H1 (cell line): Measurements from ENCODE around the gene DAPK1. TPM values are rescaled to one million over a fixed set of nuclear protein-coding genes. Genes with fewer than 3 reads are reported as not detected.

ENCODE experiments used
- CTCF ChIA-PET: fragments of 300-600 bp; sonication (Branson Sonifier 250); formaldehyde crosslinking; loops from one replicate; lab custom pipeline; 2021; ENCODE audit not compliant: partially characterized antibody; lab: Charles Lee
- POLR2A ChIA-PET: fragments of 300-600 bp; sonication (Branson Sonifier 250); formaldehyde crosslinking; loops from one replicate; lab custom pipeline; 2021; ENCODE audit warnings: inconsistent platforms; ENCODE audit not compliant: partially characterized antibody; lab: Charles Lee
- DNase-seq, 2 experiments: peaks; one replicate each; pipeline versions ENCODE4 v3.0.0 to v3.0.0-alpha.2; 2010 to 2022; ENCODE audit warnings: low spot score in 2 of 2, low read depth in 1 of 2, mixed read lengths in 1 of 2
- FAIRE-seq: peaks from 2 replicates; lab custom pipeline; 2011; peaks lifted over from hg19 to GRCh38; lab: Jason Lieb, UNC
- H2AFZ ChIP-seq: 2 replicates; pipeline ENCODE4 v1.8.1; 2012; ENCODE audit warnings: low read length, inconsistent platforms
- H2AK5ac ChIP-seq: 2 replicates; pipeline ENCODE4 v1.6.1; 2013; ENCODE audit warnings: low read depth, low read length
- H2BK120ac ChIP-seq: replicated peaks from 2 replicates; pipeline ENCODE3; 2013; ENCODE audit warnings: low read depth, low read length, inconsistent platforms
- H2BK12ac ChIP-seq: 2 replicates; pipeline ENCODE4 v1.6.1; 2013; ENCODE audit warnings: low read depth, low read length
- H2BK15ac ChIP-seq: 2 replicates; pipeline ENCODE4 v1.6.1; 2013; ENCODE audit warnings: low read length
- H2BK20ac ChIP-seq: 2 replicates; pipeline ENCODE4 v1.6.1; 2013; ENCODE audit warnings: low read length
- H2BK5ac ChIP-seq: 2 replicates; pipeline ENCODE4 v1.6.1; 2013; ENCODE audit warnings: low read depth, low read length
- H3K14ac ChIP-seq: 2 replicates; pipeline ENCODE4 v1.6.1; 2013; ENCODE audit warnings: inconsistent platforms; ENCODE audit not compliant: insufficient read length
- H3K18ac ChIP-seq: 2 replicates; pipeline ENCODE4 v1.6.1; 2013; ENCODE audit warnings: low read length; ENCODE audit errors: extremely low read depth
- H3K23ac ChIP-seq: 2 replicates; pipeline ENCODE4 v1.6.1; 2013; ENCODE audit warnings: inconsistent platforms; ENCODE audit not compliant: insufficient read length
- H3K23me2 ChIP-seq: 2 replicates; pipeline ENCODE4 v1.6.1; 2013; ENCODE audit warnings: low read depth, low read length
- H3K27ac ChIP-seq: 2 replicates; pipeline ENCODE4 v1.6.1; 2011; ENCODE audit warnings: low read depth, low read length, inconsistent platforms
- H3K27me3 ChIP-seq, 4 experiments: replicated peaks in 1 of 4; 1 replicate in 1 of 4; 2 replicates in 3 of 4; pipeline versions ENCODE4 v1.6.1 to v1.8.1; 2011 to 2013; ENCODE audit warnings: low read length in 3 of 4, mild to moderate bottlenecking in 3 of 4, inconsistent platforms in 2 of 4, mixed read lengths in 2 of 4, moderate library complexity in 1 of 4; ENCODE audit not compliant: control insufficient read depth in 3 of 4, insufficient read depth in 3 of 4; ENCODE audit errors: extremely low read depth in 1 of 4
- H3K36me3 ChIP-seq, 4 experiments: 2 replicates each; pipeline versions ENCODE4 v1.6.1 to v1.8.1; 2011 to 2013; ENCODE audit warnings: mild to moderate bottlenecking in 4 of 4, low read length in 3 of 4, moderate library complexity in 2 of 4, control low read depth in 1 of 4, inconsistent platforms in 1 of 4; ENCODE audit not compliant: insufficient read depth in 4 of 4, control insufficient read depth in 2 of 4
- H3K4ac ChIP-seq: replicated peaks from 2 replicates; pipeline ENCODE3; 2013; ENCODE audit warnings: low read length, low read depth, mixed read lengths, inconsistent platforms; ENCODE audit not compliant: insufficient read length
- H3K4me1 ChIP-seq, 4 experiments: replicated peaks in 1 of 4; 1 replicate in 1 of 4; 2 replicates in 3 of 4; pipeline versions ENCODE4 v1.6.1 to v1.8.1; 2011 to 2013; ENCODE audit warnings: low read length in 3 of 4, inconsistent platforms in 2 of 4, mixed read lengths in 1 of 4; ENCODE audit not compliant: insufficient read depth in 4 of 4, control insufficient read depth in 3 of 4
- H3K4me2 ChIP-seq, 2 experiments: 2 replicates each; pipeline versions ENCODE4 v1.6.1 to v1.8.1; 2011 to 2013; ENCODE audit warnings: low read depth in 2 of 2, low read length in 2 of 2, control low read depth in 1 of 2, inconsistent platforms in 1 of 2, mild to moderate bottlenecking in 1 of 2; ENCODE audit not compliant: insufficient read depth in 1 of 2
- H3K4me3 ChIP-seq, 4 experiments: fragments of 200-600, 300-600 bp in 1 of 4; sonication (generic), shearing (Covaris generic), sonication (Bioruptor Twin) in 1 of 4; 2 replicates each; pipeline versions ENCODE4 v1.5.1 to v1.8.1; 2011 to 2016; ENCODE audit warnings: low read length in 4 of 4, low read depth in 3 of 4, control low read depth in 2 of 4, inconsistent platforms in 2 of 4, mild to moderate bottlenecking in 2 of 4, mixed read lengths in 1 of 4, moderate library complexity in 1 of 4; ENCODE audit not compliant: insufficient read depth in 2 of 4; ENCODE audit errors: extremely low read depth in 1 of 4
- H3K56ac ChIP-seq: replicated peaks from 2 replicates; pipeline ENCODE3; 2013; ENCODE audit warnings: low read depth, mild to moderate bottlenecking, mixed read lengths, low read length, inconsistent platforms; ENCODE audit not compliant: insufficient read length
- H3K79me1 ChIP-seq: 2 replicates; pipeline ENCODE4 v1.6.1; 2013; ENCODE audit warnings: low read depth, low read length, control low read depth
- H3K79me2 ChIP-seq, 2 experiments: 2 replicates each; pipeline versions ENCODE4 v1.6.1 to v1.8.1; 2012 to 2013; ENCODE audit warnings: low read length in 2 of 2, mild to moderate bottlenecking in 2 of 2, inconsistent platforms in 1 of 2; ENCODE audit not compliant: insufficient read depth in 2 of 2, control insufficient read depth in 1 of 2
- H3K9ac ChIP-seq, 4 experiments: replicated peaks in 1 of 4; 1 replicate in 1 of 4; 2 replicates in 3 of 4; pipeline versions ENCODE4 v1.6.1 to v1.8.1; 2011 to 2013; ENCODE audit warnings: low read depth in 3 of 4, low read length in 3 of 4, control low read depth in 2 of 4, mild to moderate bottlenecking in 2 of 4, moderate library complexity in 2 of 4, inconsistent platforms in 1 of 4; ENCODE audit errors: extremely low read depth in 1 of 4
- H3K9me3 ChIP-seq, 2 experiments: 2 replicates each; pipeline versions ENCODE4 v1.6.1 to v1.8.1; 2012 to 2013; ENCODE audit warnings: mild to moderate bottlenecking in 2 of 2, moderate library complexity in 2 of 2, control low read depth in 1 of 2, inconsistent platforms in 1 of 2, low read depth in 1 of 2, low read length in 1 of 2, mixed read lengths in 1 of 2; ENCODE audit not compliant: insufficient read depth in 2 of 2
- H4K20me1 ChIP-seq, 2 experiments: replicated peaks in 1 of 2; 2 replicates each; pipeline versions ENCODE3 to v1.8.1; 2011 to 2013; ENCODE audit warnings: inconsistent platforms in 2 of 2, low read length in 2 of 2, mild to moderate bottlenecking in 1 of 2; ENCODE audit not compliant: insufficient read depth in 2 of 2, control insufficient read depth in 1 of 2
- H4K5ac ChIP-seq: 2 replicates; pipeline ENCODE4 v1.6.1; 2013; ENCODE audit warnings: low read length, low read depth, mixed read lengths, inconsistent platforms; ENCODE audit not compliant: insufficient read length
- H4K8ac ChIP-seq: 2 replicates; pipeline ENCODE4 v1.8.0; 2013; ENCODE audit warnings: mild to moderate bottlenecking, moderate library complexity, low read length, inconsistent platforms; ENCODE audit not compliant: insufficient read depth; ENCODE audit errors: extremely low read depth
- H4K91ac ChIP-seq: replicated peaks from 2 replicates; pipeline ENCODE3; 2013; ENCODE audit warnings: low read length, mixed read lengths, inconsistent platforms; ENCODE audit not compliant: insufficient read length
- ASH2L ChIP-seq: fragments of 200-600, 300-600 bp; sonication (generic); IDR thresholded peaks from one replicate; pipeline ENCODE4 v1.7.1; 2017; ENCODE audit warnings: low read length
- ATF3 ChIP-seq: IDR thresholded peaks from 2 replicates; pipeline ENCODE4 v1.6.1; 2011; ENCODE audit warnings: low read depth, mild to moderate bottlenecking, low read length; ENCODE audit not compliant: insufficient read depth
- CHD1 ChIP-seq: IDR thresholded peaks from 2 replicates; pipeline ENCODE4 v1.6.1; 2012; ENCODE audit warnings: low read depth, low read length, improper control_type of control experiment
- EZH2 ChIP-seq: fragments of 200-600 bp; sonication (generic); IDR thresholded peaks from 2 replicates; pipeline ENCODE4 v1.7.1; 2012; ENCODE audit warnings: low read depth, mild to moderate bottlenecking, moderate library complexity, low read length, inconsistent platforms; ENCODE audit not compliant: severe bottlenecking
- KDM4A ChIP-seq: IDR thresholded peaks from one replicate; pipeline ENCODE4 v1.7.1; 2012; ENCODE audit warnings: low read depth, mild to moderate bottlenecking, moderate library complexity, low read length, inconsistent platforms; ENCODE audit not compliant: severe bottlenecking
- POLR2AphosphoS5 ChIP-seq: IDR thresholded peaks from 2 replicates; pipeline ENCODE4 v1.6.1; 2011; ENCODE audit warnings: low read depth, low read length
- RAD21 ChIP-seq, 2 experiments: IDR thresholded peaks in 1 of 2; conservative IDR thresholded peaks in 1 of 2; 2 replicates each; pipeline ENCODE4 v1.6.1; 2011; ENCODE audit warnings: low read depth in 2 of 2, low read length in 2 of 2, improper control_type of control experiment in 1 of 2, inconsistent platforms in 1 of 2, mild to moderate bottlenecking in 1 of 2, moderate library complexity in 1 of 2
- RNF2 ChIP-seq: fragments of 200-900, 300-1000 bp; sonication (generic); IDR thresholded peaks from 2 replicates; pipeline ENCODE4 v1.7.1; 2016; ENCODE audit warnings: borderline replicate concordance, low read depth, mild to moderate bottlenecking, antibody characterized with exemption, low read length; ENCODE audit not compliant: poor library complexity, severe bottlenecking; ENCODE audit errors: missing control alignments
- TBP ChIP-seq: IDR thresholded peaks from 2 replicates; pipeline ENCODE4 v1.6.1; 2011; ENCODE audit warnings: low read depth, low read length, improper control_type of control experiment
- WGBS, 2 experiments: shearing (Covaris generic) in 1 of 2; methylation state at CpG; one replicate each; pipeline versions ENCODE4 v1.1.6 to v1.1.7; 2013 to 2015; ENCODE audit warnings: low lambda C conversion rate in 2 of 2, mixed read lengths in 2 of 2, inconsistent platforms in 1 of 2, low coverage in 1 of 2, missing lambda C conversion rate in 1 of 2; ENCODE audit not compliant: insufficient replicate concordance in 2 of 2, insufficient coverage in 1 of 2, insufficient read length in 1 of 2; ENCODE audit errors: extremely low coverage in 1 of 2, missing lambda C conversion rate in 1 of 2; 5-methylcytosine and 5-hydroxymethylcytosine counted together
- polyA plus RNA-seq, 7 experiments: library from polyadenylated mRNA; depleted of rRNA in 3 of 7; stranded (reverse) in 5 of 7; unstranded in 2 of 7; fragments of >200 nt in 5 of 7; fragments of 200-250 nt in 2 of 7; gene quantifications; 1 replicate in 5 of 7; 2 replicates in 1 of 7; 4 replicates in 1 of 7; pipeline versions ENCODE4 v1.2.1 to v1.2.3, GENCODE V29; 2011 to 2013; ENCODE audit warnings: missing spikeins in 2 of 7, mixed read lengths in 2 of 7
- total RNA-seq: library from RNA; stranded (reverse); fragmentation: NEBNext Ultra II Directional; extraction: Animal tissue kit (Norgen Biotek cat#: 25700); gene quantifications from 2 replicates; pipeline ENCODE4 v1.2.1, GENCODE V29; 2021
- TF ChIP-seq, protein P1 (sequence below): IDR thresholded peaks from 2 replicates; pipeline ENCODE4 v1.6.1; 2012; ENCODE audit warnings: inconsistent platforms

DAPK1 gene
- total and polyA plus RNA-seq, 2 of the 8 experiments (the other 6 are each of a cell fraction or from before 2014, with no cell fraction given): 62.4 to 131 TPM

DNA sequence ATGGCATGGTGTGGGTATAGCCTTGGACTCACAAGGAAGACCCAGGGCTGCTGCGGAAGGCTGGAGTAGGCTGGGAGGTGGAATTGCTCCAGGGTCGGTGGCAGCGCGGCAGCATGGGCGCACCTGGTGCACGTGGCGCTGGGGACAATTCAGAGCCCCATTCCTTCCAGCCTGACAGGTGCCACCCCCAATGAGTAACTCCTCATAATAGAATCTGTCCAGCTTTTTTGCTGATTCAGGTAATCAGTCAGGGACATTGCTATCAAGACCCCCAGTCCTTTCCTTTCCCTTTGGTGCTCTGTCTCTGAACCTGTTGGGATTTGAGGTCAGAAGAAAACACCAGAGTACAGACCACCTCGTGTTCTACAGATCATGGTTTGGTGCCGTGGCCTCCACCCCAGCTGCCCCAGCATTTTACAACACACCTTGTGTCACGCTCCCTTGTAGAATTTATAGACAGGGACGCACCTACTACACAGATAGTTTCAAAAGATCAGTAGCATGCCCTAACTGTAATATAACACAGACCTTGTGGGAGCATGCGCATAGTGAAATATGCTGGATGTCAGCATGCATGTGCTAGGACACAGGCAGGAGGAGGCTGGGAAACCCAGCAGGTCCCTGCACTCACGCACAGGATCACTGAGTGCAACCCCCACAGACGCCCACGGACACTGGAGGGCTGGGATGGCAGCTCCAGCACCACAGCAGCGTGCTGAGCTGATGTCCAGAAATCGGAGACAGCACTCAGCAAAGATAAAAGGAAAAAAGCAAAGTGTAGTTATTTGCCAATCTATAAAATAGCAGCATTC is 180.3 kb downstream of the DAPK1 start:
- H2BK5ac ChIP-seq: no peak overlapping the region
- WGBS, 2 experiments: 92% methylated on average over 17 of the region's 17 CpGs; no CpG with 5 or more reads in 1 of the 2 experiments
- H3K9me3 ChIP-seq: no peaks in the 10 kb centered on the region
- H3K4me1 ChIP-seq: no peaks in the 10 kb centered on the region
- H3K4ac ChIP-seq: no peak overlapping the region
- H3K9ac ChIP-seq: no peak overlapping the region
- H3K23me2 ChIP-seq: no peaks in the 10 kb centered on the region
- H3K79me1 ChIP-seq: peaks cover 2% of the 10 kb centered on the region; the same call in 1 of the 2 replicates
- H2BK120ac ChIP-seq: no peak overlapping the region
- H2BK20ac ChIP-seq: no peak overlapping the region
- no peak overlapping the region for H4K5ac ChIP-seq
- H3K14ac ChIP-seq: no peak overlapping the region
- no peak overlapping the region for H3K27ac ChIP-seq
- no peak overlapping the region for H3K23ac ChIP-seq
- peaks cover 0 to 4% of the 10 kb centered on the region in 2 experiments for H4K20me1 ChIP-seq
- H3K4me3 ChIP-seq: no peak overlapping the region
- H2BK12ac ChIP-seq: no peak overlapping the region
- H4K8ac ChIP-seq: no peak overlapping the region; the same call in 1 of the 2 replicates
- no peak for DNase-seq
- H3K36me3 ChIP-seq: peaks cover 5 to 24% (median 13%) of the 10 kb centered on the region in 4 experiments; a peak in 7 of 8 replicates
- no peak overlapping the region for H2BK15ac ChIP-seq
- no peak overlapping the region for H3K18ac ChIP-seq
- CTCF ChIA-PET: interaction anchor here (0.6 to 4.0 kb wide), 13 partner anchors 10 to 348 kb away, joined by 3 to 31 read pairs (median 3); no protein-coding TSS in a partner anchor
- FAIRE-seq: no peak
- H2AK5ac ChIP-seq: no peak overlapping the region
- POLR2A ChIA-PET: no interaction called here
- H2AFZ ChIP-seq: no peak overlapping the region
- H3K27me3 ChIP-seq: no peaks in the 10 kb centered on the region
- no peaks in the 10 kb centered on the region for H3K79me2 ChIP-seq
- H4K91ac ChIP-seq: no peak overlapping the region
- H3K56ac ChIP-seq: no peak overlapping the region
- no peak overlapping the region for H3K4me2 ChIP-seq
- TF ChIP-seq RNF2 (no peak), ATF3 (no peak), ASH2L (no peak), KDM4A (no peak), CHD1 (no peak), POLR2AphosphoS5 (no peak), RAD21 (IDR thresholded peaks at IDR 0.05 in 1 of 2, conservative IDR thresholded peaks at IDR 0.05 in 1 of 2; ENCODE audit: low read depth in 2 of 2, low read length in 2 of 2) (no peak), EZH2 (no peak), TBP (no peak)
- TF ChIP-seq, protein P1, sequence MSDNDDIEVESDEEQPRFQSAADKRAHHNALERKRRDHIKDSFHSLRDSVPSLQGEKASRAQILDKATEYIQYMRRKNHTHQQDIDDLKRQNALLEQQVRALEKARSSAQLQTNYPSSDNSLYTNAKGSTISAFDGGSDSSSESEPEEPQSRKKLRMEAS: no peak
